Myocyte (in vitro differentiated cells): Measurements from ENCODE around the gene BCKDHB. TPM values are rescaled to one million over a fixed set of nuclear protein-coding genes. Genes with fewer than 3 reads are reported as not detected.
"Not testable (repeated sequence)": the region's sequence is repeated elsewhere in the genome, so short reads cannot be mapped to it uniquely, and the experiment has no call there.

Source experiments
- DNase-seq: peaks from one replicate; pipeline ENCODE4 v3.0.0-alpha.2; 2012; ENCODE audit warnings: low read depth
- total RNA-seq: library from RNA; depleted of rRNA; stranded (reverse); fragments of >200 nt; gene quantifications from 2 replicates; pipeline ENCODE4 v1.2.3, GENCODE V29; 2014

BCKDHB gene
- total RNA-seq, 1 donor from 2014 or later: 26.0 TPM

- no peak for DNase-seq
These were observed 98.9 kb downstream of the BCKDHB start for GRCh38 chr6:80205404-80205803.

GRCh38 chr6:80206758-80207157, 100.3 kb downstream of the BCKDHB start:
- DNase-seq: no peak

GRCh38 chr6:80209430-80209829, 103.0 kb downstream of the BCKDHB start:
- no peak for DNase-seq

- peak; percentile 84 for DNase-seq
These were observed 104.1 kb downstream of the BCKDHB start for GRCh38 chr6:80210618-80211017.

GRCh38 chr6:80211286-80211685, 104.8 kb downstream of the BCKDHB start:
- no peak for DNase-seq

- DNase-seq: not testable (repeated sequence)
These were observed 105.4 kb downstream of the BCKDHB start for GRCh38 chr6:80211890-80212289.

- DNase-seq: peak; percentile 72
These were observed 108.1 kb downstream of the BCKDHB start for GRCh38 chr6:80214436-80215022.

GRCh38 chr6:80215063-80215462, 108.6 kb downstream of the BCKDHB start:
- no peak for DNase-seq

GRCh38 chr6:80217794-80218193, 111.3 kb downstream of the BCKDHB start:
- no peak for DNase-seq

- DNase-seq: peak; percentile 32
These were observed 117.3 kb downstream of the BCKDHB start for GRCh38 chr6:80223743-80224212.

- no peak for DNase-seq
These were observed 119.7 kb downstream of the BCKDHB start for GRCh38 chr6:80226151-80226550.

GRCh38 chr6:80226699-80227098, 120.2 kb downstream of the BCKDHB start:
- DNase-seq: no peak

- no peak for DNase-seq
These were observed 121.2 kb downstream of the BCKDHB start for GRCh38 chr6:80227545-80228105.

GRCh38 chr6:80233262-80233661, 126.8 kb downstream of the BCKDHB start:
- no peak for DNase-seq

- no peak for DNase-seq
These were observed 127.5 kb downstream of the BCKDHB start for GRCh38 chr6:80233958-80234357.

- no peak for DNase-seq
These were observed 127.9 kb downstream of the BCKDHB start for GRCh38 chr6:80234401-80234800.

- DNase-seq: no peak
These were observed 128.4 kb downstream of the BCKDHB start for GRCh38 chr6:80234908-80235307.

GRCh38 chr6:80235647-80236046, 129.2 kb downstream of the BCKDHB start:
- peak; percentile 51 for DNase-seq

- not testable (repeated sequence) for DNase-seq
These were observed 132.3 kb downstream of the BCKDHB start for GRCh38 chr6:80238754-80239153.

GRCh38 chr6:80245043-80245442, 138.6 kb downstream of the BCKDHB start:
- no peak for DNase-seq

GRCh38 chr6:80249897-80250296, 143.4 kb downstream of the BCKDHB start:
- no peak for DNase-seq

- no peak for DNase-seq
These were observed 144.0 kb downstream of the BCKDHB start for GRCh38 chr6:80250391-80250997.

- DNase-seq: no peak
These were observed 144.8 kb downstream of the BCKDHB start for GRCh38 chr6:80251321-80251720.
